ENCODE data around the gene NOL4L. TPM values are rescaled to one million over a fixed set of nuclear protein-coding genes. Genes with fewer than 3 reads are reported as not detected.
A peak's percentile ranks its signal among the peaks of the same experiment; 100 is the strongest.

Gene NOL4L
- total RNA-seq, 2 experiments from 2014 or later: 15.2 to 18.3 TPM

DNA sequence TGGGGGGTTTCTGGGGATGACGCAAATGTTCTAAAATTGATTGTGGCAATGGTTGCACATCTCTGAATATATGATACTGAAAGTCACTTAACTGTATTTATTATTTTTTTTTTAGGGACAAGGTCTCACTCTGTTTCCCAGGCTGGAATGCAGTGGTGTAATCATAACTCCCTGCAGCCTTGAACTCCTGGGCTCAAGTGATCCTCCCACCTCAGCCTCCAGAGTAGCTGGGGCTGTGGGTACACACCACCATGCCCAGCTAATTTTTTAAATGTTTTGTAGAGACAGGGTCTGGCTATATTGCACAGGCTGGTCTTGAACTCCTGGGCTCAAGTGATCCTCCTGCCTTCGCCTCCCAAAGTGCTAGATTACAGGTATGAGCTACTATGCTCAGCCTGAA is 33.4 kb downstream of the NOL4L start:
- CTCF ChIA-PET: interaction anchor here (0.9 to 1.0 kb wide), 2 partner anchors 12 to 30 kb away, joined by 3 read pairs; no protein-coding TSS in a partner anchor
- Mint-ChIP-seq H3K4me3 (no peak overlapping the region), H3K27me3 (no peaks in the 10 kb centered on the region), H3K27ac (no peak overlapping the region), H3K36me3 (no peaks in the 10 kb centered on the region), H3K4me1 (peaks cover 27% of the 10 kb centered on the region), H3K9me3 (ENCODE audit: low read depth) (no peaks in the 10 kb centered on the region)
- ATAC-seq (no peak), DNase-seq (no peak)

DNA sequence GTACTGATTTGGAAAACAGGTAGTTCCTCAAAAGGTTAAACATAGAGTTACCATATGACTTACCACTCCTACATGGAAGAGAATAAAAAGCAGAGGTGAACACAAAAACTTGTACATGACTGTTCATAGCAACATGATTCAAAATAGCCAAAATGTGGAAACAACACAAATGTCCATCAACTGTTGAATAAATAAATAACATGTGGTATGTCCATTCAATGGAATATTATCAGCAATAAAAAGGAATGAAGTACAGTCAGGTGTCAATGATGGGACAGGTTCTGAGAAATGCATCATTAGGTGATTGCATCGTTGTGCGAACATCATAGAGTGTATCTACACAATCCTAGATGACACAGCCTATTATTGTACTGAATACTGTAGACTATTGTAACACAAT is 35.3 kb downstream of the NOL4L start:
- H3K4me1 Mint-ChIP-seq: peaks cover 26% of the 10 kb centered on the region
- H3K36me3 Mint-ChIP-seq: no peaks in the 10 kb centered on the region
- H3K27ac Mint-ChIP-seq: no peak overlapping the region
- ATAC-seq (no peak), DNase-seq (no peak)
- no peaks in the 10 kb centered on the region for H3K27me3 Mint-ChIP-seq
- no peaks in the 10 kb centered on the region for H3K9me3 Mint-ChIP-seq (ENCODE audit: low read depth)
- CTCF ChIA-PET: no interaction called here
- no peak overlapping the region for H3K4me3 Mint-ChIP-seq

DNA sequence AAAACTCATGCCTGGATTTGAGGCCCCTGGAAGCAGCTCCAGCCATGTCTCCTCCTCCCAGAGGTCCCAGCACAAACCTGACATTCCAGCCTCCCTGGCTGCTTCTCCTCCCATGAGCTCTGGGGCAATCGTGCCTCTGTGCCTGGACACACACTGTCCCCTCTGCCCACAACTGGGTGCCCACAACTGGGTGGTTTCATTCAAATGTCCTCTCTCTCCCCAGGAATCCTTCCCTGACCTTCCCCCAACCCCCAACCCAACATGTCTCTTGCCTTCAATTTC is 37.4 kb downstream of the NOL4L start:
- H3K27me3 Mint-ChIP-seq: no peaks in the 10 kb centered on the region
- no peaks in the 10 kb centered on the region for H3K9me3 Mint-ChIP-seq (ENCODE audit: low read depth)
- no peak overlapping the region for H3K4me3 Mint-ChIP-seq
- no peak for DNase-seq
- CTCF ChIA-PET: interaction anchor here (0.7 to 1.2 kb wide), 2 partner anchors 13 to 25 kb away, joined by 3 read pairs; no protein-coding TSS in a partner anchor
- no peak for ATAC-seq
- peaks cover 16% of the 10 kb centered on the region for H3K4me1 Mint-ChIP-seq
- no peak overlapping the region for H3K27ac Mint-ChIP-seq
- no peaks in the 10 kb centered on the region for H3K36me3 Mint-ChIP-seq

DNA sequence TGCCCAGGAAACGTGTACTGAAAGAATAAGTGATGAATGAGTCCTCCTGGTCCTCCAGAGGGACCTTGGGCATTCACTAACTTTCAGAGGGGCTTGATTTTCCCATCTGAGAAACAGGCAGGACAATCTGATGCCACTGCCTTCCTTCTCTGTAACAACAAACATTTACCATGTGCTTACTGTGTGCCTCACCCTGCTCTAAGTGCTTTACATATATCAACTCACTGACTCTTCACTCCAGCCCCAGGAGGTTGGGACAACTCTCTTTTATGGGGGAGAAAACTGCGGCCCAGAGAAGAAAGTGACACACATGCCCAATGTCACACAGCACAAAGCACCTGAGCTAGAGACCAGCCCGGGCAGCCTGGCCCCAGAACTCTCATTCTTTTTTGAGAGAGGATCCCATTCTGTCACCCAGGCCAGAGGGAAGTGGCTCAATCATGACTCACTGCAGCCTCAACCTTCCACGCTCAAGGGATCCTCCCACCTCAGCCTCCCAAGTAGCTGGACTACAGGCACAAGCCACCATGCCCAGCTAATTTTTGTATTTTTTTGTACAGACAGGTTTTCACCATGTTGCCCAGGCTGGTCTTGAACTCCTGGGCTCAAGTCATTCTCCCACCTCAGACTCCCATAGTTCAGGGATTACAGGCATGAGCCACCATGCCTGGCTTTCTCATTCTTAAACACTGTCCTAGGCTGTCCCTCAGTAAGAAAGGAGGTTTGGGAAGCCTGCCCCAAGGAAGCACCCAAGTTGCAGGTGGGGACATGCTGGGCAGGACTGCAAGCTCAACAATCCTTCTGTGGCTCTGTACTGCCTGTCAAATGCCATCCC is 38.0 kb downstream of the NOL4L start:
- DNase-seq: no peak
- Mint-ChIP-seq H3K9me3 (ENCODE audit: low read depth) (no peaks in the 10 kb centered on the region), H3K27me3 (no peaks in the 10 kb centered on the region), H3K27ac (no peak overlapping the region), H3K4me3 (no peak overlapping the region), H3K4me1 (peaks cover 19% of the 10 kb centered on the region), H3K36me3 (no peaks in the 10 kb centered on the region)
- no peak for ATAC-seq
- CTCF ChIA-PET: interaction anchor here (0.7 to 1.8 kb wide), 3 partner anchors 12 to 25 kb away, joined by 3 to 5 read pairs (median 3); no protein-coding TSS in a partner anchor

DNA sequence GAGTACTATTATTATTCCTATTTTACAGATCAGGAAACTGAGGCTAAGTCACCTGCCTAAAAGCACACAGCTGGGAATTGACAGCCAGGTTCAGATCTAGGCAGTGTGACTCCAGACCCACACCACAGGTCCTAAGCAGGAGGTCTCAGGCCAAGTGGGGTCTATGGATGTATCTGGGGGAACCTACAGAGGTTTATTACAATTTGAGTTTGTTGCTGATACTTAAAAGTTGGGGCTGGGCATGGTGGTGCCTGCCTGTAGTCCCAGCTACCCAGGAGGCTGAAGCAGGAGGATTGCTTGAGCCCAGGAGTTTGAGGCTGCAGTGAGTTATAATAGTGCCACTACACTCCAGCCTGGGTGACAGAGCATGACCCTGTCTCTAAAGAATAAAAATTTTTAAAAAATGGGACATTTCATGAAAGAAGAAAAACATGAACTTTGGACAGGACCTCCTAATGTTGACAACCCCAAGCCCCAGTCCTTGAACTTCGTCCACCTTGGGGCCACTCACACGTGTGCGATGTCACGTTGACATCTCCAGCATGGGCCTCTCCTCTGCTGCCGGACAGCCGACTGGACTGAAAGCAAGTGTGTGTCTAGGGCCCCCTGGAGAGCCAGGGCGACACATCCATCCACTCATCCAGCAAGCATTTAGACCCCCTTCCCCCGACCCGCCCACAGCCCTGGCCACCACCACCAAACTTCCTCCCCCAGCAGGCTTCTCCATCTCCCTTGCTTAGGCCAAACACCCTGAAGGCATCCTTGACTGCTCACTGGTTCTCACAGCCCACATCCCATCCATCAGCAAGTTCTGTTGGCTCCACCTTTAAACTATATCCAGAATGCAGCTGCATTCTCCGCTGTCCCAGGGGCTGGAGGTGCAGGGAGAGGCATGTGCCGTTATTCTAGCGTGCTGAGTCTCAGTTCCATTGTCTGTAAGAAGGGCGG is 40.0 kb downstream of the NOL4L start:
- H3K36me3 Mint-ChIP-seq: no peaks in the 10 kb centered on the region
- DNase-seq (no peak), ATAC-seq (no peak)
- H3K4me1 Mint-ChIP-seq: peaks cover 31% of the 10 kb centered on the region
- CTCF ChIA-PET: interaction anchor here (1.8 to 2.0 kb wide), 2 partner anchors 19 to 23 kb away, joined by 5 read pairs; no protein-coding TSS in a partner anchor
- H3K9me3 Mint-ChIP-seq (ENCODE audit: low read depth): no peaks in the 10 kb centered on the region
- no peak overlapping the region for H3K4me3 Mint-ChIP-seq
- no peaks in the 10 kb centered on the region for H3K27me3 Mint-ChIP-seq
- H3K27ac Mint-ChIP-seq: no peak overlapping the region

DNA sequence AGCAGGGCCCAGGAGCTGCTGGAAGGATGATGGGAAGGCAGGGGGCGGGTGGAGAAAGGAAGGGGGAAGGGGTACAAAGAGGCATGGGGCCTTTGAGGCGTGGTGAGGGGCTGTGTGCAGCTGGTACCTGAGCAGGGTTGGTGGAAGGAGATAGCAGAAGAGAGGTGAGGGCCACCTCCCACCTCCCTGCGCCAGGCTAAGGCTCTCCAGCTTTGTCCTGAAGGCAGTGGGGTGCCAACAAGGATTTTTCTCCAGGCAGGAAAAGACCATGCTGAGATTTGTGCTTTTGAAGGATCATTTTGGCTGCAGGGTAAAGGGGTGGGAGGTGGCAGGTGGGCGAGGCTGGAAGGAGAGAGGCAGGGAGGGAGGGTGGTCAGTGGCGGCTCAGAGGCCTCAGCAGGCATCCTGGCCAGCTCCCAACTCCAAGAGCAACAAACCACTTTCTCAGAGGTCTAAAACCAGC is 40.8 kb downstream of the NOL4L start:
- no peaks in the 10 kb centered on the region for H3K9me3 Mint-ChIP-seq (ENCODE audit: low read depth)
- no peaks in the 10 kb centered on the region for H3K27me3 Mint-ChIP-seq
- CTCF ChIA-PET: interaction anchor here (2.0 kb wide), 1 partner anchor 22 kb away, joined by 5 read pairs; no protein-coding TSS in a partner anchor
- ATAC-seq: no peak
- peaks cover 1% of the 10 kb centered on the region for H3K36me3 Mint-ChIP-seq
- DNase-seq: no peak
- H3K4me1 Mint-ChIP-seq: peaks cover 39% of the 10 kb centered on the region
- H3K4me3 Mint-ChIP-seq: no peak overlapping the region
- no peak overlapping the region for H3K27ac Mint-ChIP-seq

DNA sequence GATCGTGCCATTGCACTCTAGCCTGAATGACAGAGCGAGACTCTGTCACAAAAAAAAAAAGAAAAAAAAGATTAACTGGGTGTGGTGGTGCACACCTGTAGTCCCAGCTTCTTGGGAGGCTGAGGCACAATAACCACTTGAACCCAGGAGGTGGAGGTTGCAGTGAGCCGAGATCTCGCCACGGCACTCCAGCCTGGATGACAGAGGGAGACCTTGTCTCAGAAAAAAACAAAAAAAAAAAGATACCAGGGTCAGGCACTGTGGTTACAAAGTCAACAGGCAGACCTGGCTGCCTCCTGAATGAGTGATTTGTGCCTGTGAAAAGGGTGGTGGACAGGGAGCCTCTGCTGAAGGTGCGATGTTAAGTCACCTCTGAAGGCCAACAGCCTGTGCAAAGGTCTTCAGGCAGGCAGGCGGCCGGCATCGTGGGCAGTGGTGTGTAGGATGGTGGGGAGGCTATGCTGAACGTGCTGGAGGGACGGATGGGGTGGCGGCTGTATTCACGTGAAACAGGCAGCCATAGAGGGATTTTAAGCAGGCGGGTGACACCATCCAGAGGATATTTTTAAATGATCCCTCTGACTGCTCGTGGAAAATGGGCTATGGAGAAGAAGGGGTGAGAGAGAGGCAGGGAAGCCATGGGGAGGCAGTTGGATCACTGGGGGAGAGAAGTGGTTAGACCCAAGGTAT is 41.4 kb downstream of the NOL4L start:
- no peak for ATAC-seq
- Mint-ChIP-seq H3K4me3 (no peak overlapping the region), H3K9me3 (ENCODE audit: low read depth) (no peaks in the 10 kb centered on the region), H3K27ac (no peak overlapping the region), H3K36me3 (peaks cover 1% of the 10 kb centered on the region), H3K4me1 (peaks cover 45% of the 10 kb centered on the region), H3K27me3 (no peaks in the 10 kb centered on the region)
- CTCF ChIA-PET: no interaction called here
- no peak for DNase-seq

DNA sequence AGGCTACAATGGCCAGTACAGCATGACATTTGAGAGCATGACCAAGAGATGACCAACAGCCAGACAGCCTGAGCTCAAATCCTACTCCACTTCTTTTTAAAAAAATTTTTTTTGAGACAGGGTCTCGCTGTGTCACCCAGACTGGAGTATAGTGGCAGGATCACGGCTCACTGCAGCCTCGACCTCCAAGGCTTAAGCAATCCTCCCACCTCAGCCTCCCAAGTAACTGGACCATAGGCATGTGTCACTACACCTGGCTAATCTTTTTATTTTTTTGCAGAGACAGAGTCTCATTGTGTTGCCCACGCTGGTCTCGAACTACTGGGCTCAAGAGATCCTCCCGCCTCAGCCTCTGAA is 42.9 kb downstream of the NOL4L start:
- H3K27ac Mint-ChIP-seq: no peak overlapping the region
- H3K36me3 Mint-ChIP-seq: peaks cover 1% of the 10 kb centered on the region
- H3K9me3 Mint-ChIP-seq (ENCODE audit: low read depth): no peaks in the 10 kb centered on the region
- CTCF ChIA-PET: interaction anchor here (1.2 to 11.7 kb wide), 3 partner anchors 19 to 131 kb away, joined by 3 to 150 read pairs (median 6); partner anchors contain the start of gene C20orf203
- no peak for ATAC-seq
- H3K27me3 Mint-ChIP-seq: no peaks in the 10 kb centered on the region
- no peak for DNase-seq
- H3K4me1 Mint-ChIP-seq: peaks cover 50% of the 10 kb centered on the region
- no peak overlapping the region for H3K4me3 Mint-ChIP-seq

DNA sequence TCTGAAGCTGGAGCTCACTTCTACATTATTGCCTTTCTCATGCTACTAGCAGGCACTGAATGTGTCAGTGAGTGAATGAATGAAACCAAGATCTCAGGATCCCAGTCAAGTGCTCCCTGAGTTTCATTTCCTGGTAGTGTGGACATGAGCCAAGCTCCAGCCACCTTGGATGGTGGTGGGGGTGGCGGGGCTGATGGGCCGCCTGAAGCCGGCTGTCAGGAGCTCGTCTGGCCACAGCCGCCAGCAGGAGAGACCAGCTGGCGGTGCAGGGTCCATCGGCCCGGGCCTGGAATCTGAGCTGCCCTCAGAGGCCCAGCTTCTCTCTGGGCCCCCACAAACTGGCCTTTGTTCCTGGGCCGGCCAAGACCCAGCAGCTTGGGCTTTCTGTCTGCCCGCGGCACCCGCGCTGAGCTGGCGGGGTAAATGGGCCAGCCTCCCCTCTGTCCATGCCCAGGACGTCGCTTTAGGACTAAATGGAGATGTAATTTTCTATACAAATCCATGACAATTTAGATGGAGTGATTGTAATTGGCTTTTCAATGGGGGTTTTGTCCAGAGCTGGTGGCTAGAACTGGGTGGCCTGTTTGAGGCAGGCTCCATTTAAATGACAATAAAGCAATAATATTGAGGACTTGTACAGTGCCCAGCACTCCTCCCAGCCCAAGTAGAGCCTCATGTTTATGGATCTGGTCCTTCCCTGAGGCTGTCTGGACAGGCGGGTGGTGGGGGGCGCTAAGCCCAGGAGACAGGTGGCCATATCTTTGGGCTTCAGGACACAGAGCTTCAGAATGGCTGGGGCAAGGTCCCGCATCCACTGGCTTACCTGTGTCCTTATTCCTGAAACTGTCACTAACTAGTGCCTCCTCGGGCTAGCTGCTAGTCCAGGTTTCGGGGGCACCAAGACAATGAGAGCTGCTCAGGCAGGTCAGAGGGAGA is 43.5 kb downstream of the NOL4L start:
- no peaks in the 10 kb centered on the region for H3K9me3 Mint-ChIP-seq (ENCODE audit: low read depth)
- CTCF ChIA-PET: interaction anchor here (1.2 to 11.7 kb wide), 4 partner anchors 18 to 132 kb away, joined by 3 to 150 read pairs (median 8); partner anchors contain the start of gene C20orf203
- peaks cover 1% of the 10 kb centered on the region for H3K36me3 Mint-ChIP-seq
- H3K4me1 Mint-ChIP-seq: peaks cover 46% of the 10 kb centered on the region
- H3K27ac Mint-ChIP-seq: peak overlapping the region; percentile 96
- H3K4me3 Mint-ChIP-seq: no peak overlapping the region
- H3K27me3 Mint-ChIP-seq: no peaks in the 10 kb centered on the region
- no peak for ATAC-seq
- no peak for DNase-seq

DNA sequence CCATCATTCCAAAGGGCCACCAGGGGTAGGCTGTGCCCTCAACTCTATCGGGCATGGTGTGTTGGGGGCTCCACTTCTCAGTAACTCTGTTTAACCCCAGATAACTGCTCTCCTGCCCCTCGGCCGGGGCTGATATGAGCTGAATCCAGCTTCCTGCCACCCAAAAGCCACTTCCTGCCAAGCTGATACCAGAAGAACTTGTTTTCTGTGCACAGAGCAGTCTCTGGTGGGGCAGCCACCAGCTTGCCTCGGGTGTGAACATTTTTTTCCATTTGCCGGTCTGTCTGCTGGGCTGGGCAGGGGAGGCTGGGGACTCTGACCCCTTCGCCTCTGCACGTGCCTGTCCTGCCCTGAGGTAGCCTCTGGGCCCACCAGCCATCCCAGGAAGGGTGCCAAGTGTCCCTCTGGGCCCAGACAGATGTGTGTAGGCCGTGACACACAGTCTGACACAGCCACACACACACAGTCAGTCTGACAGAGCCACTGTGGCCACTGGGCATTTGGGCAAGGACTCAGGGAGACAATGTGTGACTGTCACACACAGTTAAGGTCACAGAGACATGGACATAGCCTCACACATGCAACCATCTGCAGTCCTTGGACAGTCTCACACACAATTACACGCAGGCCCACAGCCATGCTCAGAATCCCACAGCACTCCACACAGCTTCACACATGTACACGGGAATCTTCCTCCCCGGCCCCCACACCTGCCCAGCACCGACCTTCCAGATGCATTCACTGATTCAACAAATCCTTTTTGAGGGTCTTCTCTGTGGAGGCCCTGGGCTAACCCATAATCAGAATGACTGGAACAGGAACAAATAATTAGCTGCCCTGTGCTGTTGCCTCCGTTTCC is 45.1 kb downstream of the NOL4L start:
- peaks cover 1% of the 10 kb centered on the region for H3K36me3 Mint-ChIP-seq
- no peaks in the 10 kb centered on the region for H3K9me3 Mint-ChIP-seq (ENCODE audit: low read depth)
- peak overlapping the region; percentile 96 for H3K27ac Mint-ChIP-seq
- H3K27me3 Mint-ChIP-seq: no peaks in the 10 kb centered on the region
- ATAC-seq (peak; percentile 43), DNase-seq (peak; percentile 94)
- CTCF ChIA-PET: interaction anchor here (0.8 to 11.7 kb wide), 10 partner anchors 9 to 280 kb away, joined by 3 to 150 read pairs (median 4); partner anchors contain the start of genes C20orf203 and MAPRE1
- H3K4me3 Mint-ChIP-seq: peak overlapping the region; percentile 65
- peaks cover 55% of the 10 kb centered on the region for H3K4me1 Mint-ChIP-seq

DNA sequence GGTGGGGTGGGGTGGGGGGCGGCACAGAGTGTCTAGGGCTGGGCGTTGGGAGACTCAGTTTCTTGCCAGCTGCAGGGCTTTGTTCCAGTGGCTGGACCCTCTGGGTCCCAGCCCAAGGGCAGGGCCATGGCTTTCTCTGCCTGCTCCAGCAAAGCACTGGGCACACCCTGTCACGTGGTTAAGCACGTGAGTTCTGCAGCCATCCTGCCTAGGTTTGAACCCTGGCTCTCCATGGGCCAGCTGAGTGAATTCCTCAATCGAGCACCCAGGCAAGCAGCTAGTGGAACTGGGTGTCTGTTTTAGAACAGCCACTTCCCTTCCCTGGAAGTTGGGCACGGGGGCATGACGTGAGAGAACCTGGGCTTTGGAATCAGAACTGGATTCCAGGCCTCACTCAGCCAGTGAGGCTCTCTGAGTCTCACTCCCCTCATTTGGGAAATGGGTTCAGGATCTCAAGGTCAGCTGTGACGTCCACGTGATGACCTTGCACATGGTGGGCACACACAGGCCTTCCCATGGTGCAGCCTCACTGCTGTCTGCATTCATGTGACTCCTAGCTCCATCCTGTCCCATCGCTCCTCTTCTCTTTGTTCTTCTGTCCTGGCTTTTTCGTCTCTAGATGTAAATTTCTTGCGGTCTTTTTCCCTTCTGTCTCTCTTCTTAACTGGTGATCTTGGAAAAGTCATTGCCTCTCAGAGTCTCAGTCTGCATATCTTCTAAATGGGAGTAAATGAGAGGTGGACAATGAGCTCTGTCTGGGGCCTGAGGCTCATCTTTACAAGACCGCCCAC is 45.9 kb downstream of the NOL4L start:
- H3K27ac Mint-ChIP-seq: peak overlapping the region; percentile 96

More for the DNA sequence above, 45.9 kb downstream of the NOL4L start:
- Mint-ChIP-seq H3K36me3 (peaks cover 1% of the 10 kb centered on the region), H3K27me3 (no peaks in the 10 kb centered on the region), H3K4me3 (peak overlapping the region; percentile 65), H3K9me3 (ENCODE audit: low read depth) (no peaks in the 10 kb centered on the region), H3K4me1 (peaks cover 63% of the 10 kb centered on the region)
- CTCF ChIA-PET: interaction anchor here (0.8 to 11.7 kb wide), 9 partner anchors 8 to 281 kb away, joined by 3 to 150 read pairs (median 4); partner anchors contain the start of gene MAPRE1
- ATAC-seq (no peak), DNase-seq (peak; percentile 72)
